GM23338 (cell line): ENCODE results near the gene OBP2A.

Source experiments
- CREB1 ChIP-seq: fragments of 250-450 bp; sonication (Bioruptor Pico); IDR thresholded peaks from 2 replicates; pipeline ENCODE4 v1.5.0; 2020; ENCODE audit warnings: low read depth, mild to moderate bottlenecking, moderate library complexity
- EZH2 ChIP-seq: fragments of 200-600 bp; sonication (generic); IDR thresholded peaks from one replicate; pipeline ENCODE4 v1.8.0; 2017; ENCODE audit warnings: antibody characterized with exemption, mild to moderate bottlenecking, low read depth; ENCODE audit not compliant: unreplicated experiment
- EZH2phosphoT487 ChIP-seq: fragments of 200-600 bp; sonication (generic); IDR thresholded peaks from one replicate; pipeline ENCODE4 v1.8.1; 2018; ENCODE audit warnings: antibody characterized with exemption; ENCODE audit not compliant: unreplicated experiment
- JUNB ChIP-seq: IDR thresholded peaks from one replicate; pipeline ENCODE4 v1.6.1; 2016; ENCODE audit warnings: antibody characterized with exemption; ENCODE audit not compliant: unreplicated experiment
- POLR2AphosphoS5 ChIP-seq: IDR thresholded peaks from 2 replicates; pipeline ENCODE4 v1.6.1; 2016; ENCODE audit warnings: antibody characterized with exemption, low read depth
- ZNF114 ChIP-seq: fragments of 250-450 bp; sonication (Bioruptor Pico); IDR thresholded peaks from 2 replicates; pipeline ENCODE4 v1.5.0; 2020; ENCODE audit warnings: mild to moderate bottlenecking, moderate library complexity
- ZNF331 ChIP-seq: fragments of 250-450 bp; sonication (Bioruptor Pico); IDR thresholded peaks from 2 replicates; pipeline ENCODE4 v1.5.0; 2020; ENCODE audit warnings: low read depth, mild to moderate bottlenecking, moderate library complexity
- TF ChIP-seq, protein P1 (sequence below), 2 experiments: fragments of 200-600 bp in 1 of 2; sonication (generic) in 1 of 2; conservative IDR thresholded peaks; 2 replicates each; pipeline versions ENCODE4 v1.5.1 to v1.6.1; 2016 to 2017; ENCODE audit warnings: antibody characterized with exemption in 2 of 2, low read depth in 2 of 2, mild to moderate bottlenecking in 2 of 2, moderate library complexity in 1 of 2

DNA sequence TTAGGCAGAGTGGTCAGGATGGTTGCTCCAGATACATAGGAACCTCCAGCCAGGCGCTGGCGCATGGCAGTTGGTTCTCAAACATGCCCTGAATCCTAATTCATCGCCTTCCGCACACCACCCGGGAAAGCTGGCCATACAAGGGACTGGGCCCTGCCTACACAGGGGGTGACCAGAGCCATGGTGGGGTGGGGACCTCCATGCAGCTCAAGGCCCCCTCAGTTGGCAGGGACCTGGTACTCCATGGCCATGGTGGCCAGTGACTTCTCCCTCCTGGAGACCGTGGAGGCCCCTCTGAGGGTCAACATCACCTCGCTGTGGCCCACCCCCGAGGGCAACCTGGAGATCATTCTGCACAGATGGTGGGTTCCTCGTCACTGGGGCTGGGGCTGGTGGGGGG, 42.4 kb downstream of the OBP2A start:
- TF ChIP-seq, protein P1, sequence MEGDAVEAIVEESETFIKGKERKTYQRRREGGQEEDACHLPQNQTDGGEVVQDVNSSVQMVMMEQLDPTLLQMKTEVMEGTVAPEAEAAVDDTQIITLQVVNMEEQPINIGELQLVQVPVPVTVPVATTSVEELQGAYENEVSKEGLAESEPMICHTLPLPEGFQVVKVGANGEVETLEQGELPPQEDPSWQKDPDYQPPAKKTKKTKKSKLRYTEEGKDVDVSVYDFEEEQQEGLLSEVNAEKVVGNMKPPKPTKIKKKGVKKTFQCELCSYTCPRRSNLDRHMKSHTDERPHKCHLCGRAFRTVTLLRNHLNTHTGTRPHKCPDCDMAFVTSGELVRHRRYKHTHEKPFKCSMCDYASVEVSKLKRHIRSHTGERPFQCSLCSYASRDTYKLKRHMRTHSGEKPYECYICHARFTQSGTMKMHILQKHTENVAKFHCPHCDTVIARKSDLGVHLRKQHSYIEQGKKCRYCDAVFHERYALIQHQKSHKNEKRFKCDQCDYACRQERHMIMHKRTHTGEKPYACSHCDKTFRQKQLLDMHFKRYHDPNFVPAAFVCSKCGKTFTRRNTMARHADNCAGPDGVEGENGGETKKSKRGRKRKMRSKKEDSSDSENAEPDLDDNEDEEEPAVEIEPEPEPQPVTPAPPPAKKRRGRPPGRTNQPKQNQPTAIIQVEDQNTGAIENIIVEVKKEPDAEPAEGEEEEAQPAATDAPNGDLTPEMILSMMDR (conservative IDR thresholded peaks at IDR 0.05; ENCODE audit: low read depth in 2 of 2): no peak
- TF ChIP-seq EZH2 (no peak), POLR2AphosphoS5 (no peak), CREB1 (no peak), ZNF114 (CRISPR knock-in tag) (no peak), JUNB (no peak), EZH2phosphoT487 (no peak), ZNF331 (CRISPR knock-in tag) (no peak)
